Thyroid gland (tissue), 4 donors: ENCODE measurements around the gene PHF14. TPM values are rescaled to one million over a fixed set of nuclear protein-coding genes. Genes with fewer than 3 reads are reported as not detected.

Experiments
- DNase-seq, 2 donors: peaks; one replicate each; pipeline ENCODE4 v3.0.0-alpha.2; 2019
- H3K27ac ChIP-seq, 3 donors: fragments of 200-600 bp; sonication (generic); 1 replicate in 2 of 3; 2 replicates in 1 of 3; pipeline ENCODE4 v1.5.1; 2016 to 2019; ENCODE audit warnings: mild to moderate bottlenecking in 1 of 3, moderate library complexity in 1 of 3
- H3K27me3 ChIP-seq: fragments of 200-600 bp; sonication (generic); one replicate; pipeline ENCODE4 v1.5.1; 2019
- H3K36me3 ChIP-seq, 2 donors: fragments of 200-600 bp; sonication (generic); one replicate each; pipeline ENCODE4 v1.5.1; 2016 to 2019
- H3K4me1 ChIP-seq, 2 donors: fragments of 200-600 bp; sonication (generic); one replicate each; pipeline ENCODE4 v1.5.1; 2017 to 2019
- H3K4me3 ChIP-seq, 3 donors: fragments of 200-600 bp; sonication (generic); replicated peaks in 1 of 3; 1 replicate in 2 of 3; 2 replicates in 1 of 3; pipeline ENCODE4 v1.5.1; 2016; ENCODE audit warnings: mild to moderate bottlenecking in 1 of 3
- H3K9me3 ChIP-seq: fragments of 200-600 bp; sonication (generic); one replicate; pipeline ENCODE4 v1.5.1; 2017
- CTCF ChIP-seq, 6 experiments: fragments of 200-600 bp in 3 of 6; fragments of 450-650 bp in 3 of 6; sonication (generic) in 3 of 6; IDR thresholded peaks; one replicate each; pipeline ENCODE4 v1.5.1; 2016 to 2019; ENCODE audit warnings: antibody characterized with exemption in 6 of 6, mild to moderate bottlenecking in 2 of 6, inconsistent platforms in 1 of 6, moderate library complexity in 1 of 6
- POLR2A ChIP-seq, 2 donors: fragments of 450-650 bp; IDR thresholded peaks; one replicate each; pipeline ENCODE4 v1.6.1; 2017; ENCODE audit warnings: antibody characterized with exemption in 2 of 2, mild to moderate bottlenecking in 2 of 2, moderate library complexity in 1 of 2
- WGBS, 2 donors: methylation state at CpG; one replicate each; pipeline ENCODE4 v1.1.5; 2017; 5-methylcytosine and 5-hydroxymethylcytosine counted together
- intact Hi-C: fragments of 100-400 bp; cut with DNase I; formaldehyde crosslinking; loops from one replicate; pipeline ENCODE4 v1.15.1; 2023
- total RNA-seq, 4 donors: library from RNA; depleted of rRNA; stranded (reverse); fragments of >200 nt; gene quantifications; one replicate each; pipeline ENCODE4 v1.2.3, GENCODE V29; 2016

The PHF14 gene
- total RNA-seq, 4 donors from 2014 or later: 30.9 to 46.3 (median 36.8) TPM

- Histone ChIP-seq H3K27me3 (no peaks in the 10 kb centered on the region), H3K36me3 (no peaks in the 10 kb centered on the region), H3K9me3 (no peaks in the 10 kb centered on the region), H3K4me1 (peaks cover 0 to 14% of the 10 kb centered on the region in 2 donors), H3K4me3 (no peak overlapping the region), H3K27ac (no peak overlapping the region)
- intact Hi-C loops: no loop called here
- WGBS, 2 donors: 93 to 97% methylated on average over 2 of the region's 2 CpGs
- TF ChIP-seq CTCF (IDR thresholded peaks at IDR 0.05) (no peak), POLR2A (IDR thresholded peaks at IDR 0.05) (no peak)
- no peak for DNase-seq
These were observed 242.6 kb downstream of the PHF14 start for GRCh38 chr7:11216276-11216675.

- H3K4me3 ChIP-seq: no peak overlapping the region
- intact Hi-C loops: no loop called here
- no peak overlapping the region for H3K27ac ChIP-seq
- no peaks in the 10 kb centered on the region for H3K27me3 ChIP-seq
- DNase-seq: no peak
- 78 to 87% methylated on average over 6 of the region's 6 CpGs for WGBS, 2 donors
- no peaks in the 10 kb centered on the region for H3K36me3 ChIP-seq
- TF ChIP-seq CTCF (IDR thresholded peaks at IDR 0.05) (no peak), POLR2A (IDR thresholded peaks at IDR 0.05) (no peak)
- H3K9me3 ChIP-seq: no peaks in the 10 kb centered on the region
- peaks cover 0 to 6% of the 10 kb centered on the region in 2 donors for H3K4me1 ChIP-seq
These were observed 244.3 kb downstream of the PHF14 start for GRCh38 chr7:11217848-11218565.
